Fibroblast of the aortic adventitia (primary cell): ENCODE results near the gene MND1. TPM values are rescaled to one million over a fixed set of nuclear protein-coding genes. Genes with fewer than 3 reads are reported as not detected.

ENCODE experiments used
- DNase-seq: peaks from one replicate; pipeline ENCODE4 v3.0.0-alpha.2; 2010; ENCODE audit warnings: low read depth
- H3K4me3 ChIP-seq: 2 replicates; pipeline ENCODE4 v1.5.1; 2011; ENCODE audit warnings: low read depth, mild to moderate bottlenecking, control low read depth, low read length, moderate library complexity
- total RNA-seq: library from RNA; depleted of rRNA; stranded (reverse); fragments of >200 nt; gene quantifications from 2 replicates; pipeline ENCODE4 v1.2.3, GENCODE V29; 2012; ENCODE audit warnings: low replicate concordance
- TF ChIP-seq, protein P1 (sequence below): IDR thresholded peaks from 2 replicates; pipeline ENCODE4 v1.5.1; 2011; ENCODE audit warnings: mild to moderate bottlenecking, low read length, control low read depth, inconsistent platforms; ENCODE audit not compliant: insufficient read depth

MND1 gene
- total RNA-seq, 1 donor = 15.5 TPM

DNA sequence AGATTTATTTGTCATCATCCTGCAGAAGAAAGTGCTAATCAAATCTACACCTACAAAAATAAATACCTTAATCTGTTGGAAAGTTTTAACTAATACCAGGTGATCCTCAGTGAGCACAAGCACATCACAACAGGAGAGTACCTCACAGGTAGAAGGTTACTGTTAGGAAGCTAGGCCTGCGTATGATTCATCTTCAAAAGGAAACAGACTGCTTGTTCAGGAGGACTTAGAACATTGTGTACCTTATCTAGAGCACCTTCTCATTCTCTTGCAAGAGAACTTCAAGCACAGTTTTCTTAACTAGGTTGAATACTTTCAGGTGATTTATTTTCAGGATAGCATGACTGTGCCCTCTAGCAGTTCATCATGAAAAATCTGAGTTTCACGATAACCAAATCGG, 54.2 kb downstream of the MND1 start:
- no peak for DNase-seq
- TF ChIP-seq, protein P1, sequence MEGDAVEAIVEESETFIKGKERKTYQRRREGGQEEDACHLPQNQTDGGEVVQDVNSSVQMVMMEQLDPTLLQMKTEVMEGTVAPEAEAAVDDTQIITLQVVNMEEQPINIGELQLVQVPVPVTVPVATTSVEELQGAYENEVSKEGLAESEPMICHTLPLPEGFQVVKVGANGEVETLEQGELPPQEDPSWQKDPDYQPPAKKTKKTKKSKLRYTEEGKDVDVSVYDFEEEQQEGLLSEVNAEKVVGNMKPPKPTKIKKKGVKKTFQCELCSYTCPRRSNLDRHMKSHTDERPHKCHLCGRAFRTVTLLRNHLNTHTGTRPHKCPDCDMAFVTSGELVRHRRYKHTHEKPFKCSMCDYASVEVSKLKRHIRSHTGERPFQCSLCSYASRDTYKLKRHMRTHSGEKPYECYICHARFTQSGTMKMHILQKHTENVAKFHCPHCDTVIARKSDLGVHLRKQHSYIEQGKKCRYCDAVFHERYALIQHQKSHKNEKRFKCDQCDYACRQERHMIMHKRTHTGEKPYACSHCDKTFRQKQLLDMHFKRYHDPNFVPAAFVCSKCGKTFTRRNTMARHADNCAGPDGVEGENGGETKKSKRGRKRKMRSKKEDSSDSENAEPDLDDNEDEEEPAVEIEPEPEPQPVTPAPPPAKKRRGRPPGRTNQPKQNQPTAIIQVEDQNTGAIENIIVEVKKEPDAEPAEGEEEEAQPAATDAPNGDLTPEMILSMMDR = no peak
- H3K4me3 ChIP-seq = no peak overlapping the region

DNA sequence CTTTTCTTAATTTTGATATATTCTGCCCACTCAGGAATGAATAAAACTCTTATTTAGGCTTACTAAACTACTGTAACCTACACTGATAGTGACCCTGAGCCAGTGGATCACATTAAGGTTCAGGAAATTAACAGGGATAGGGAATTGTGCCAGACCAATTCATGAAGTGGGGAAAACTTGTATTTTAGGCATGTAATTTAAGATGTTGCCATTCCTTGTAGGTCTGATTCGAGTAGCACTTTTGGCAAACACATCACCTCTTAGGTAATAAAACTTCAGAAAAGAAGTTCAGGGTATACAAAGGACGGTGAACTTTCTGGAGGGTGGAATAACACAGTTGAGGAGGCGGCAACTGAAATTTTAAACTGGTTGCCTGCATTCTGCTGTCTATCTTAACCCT, 54.9 kb downstream of the MND1 start:
- no peak for DNase-seq
- no peak overlapping the region for H3K4me3 ChIP-seq
- TF ChIP-seq, protein P1 = no peak

DNA sequence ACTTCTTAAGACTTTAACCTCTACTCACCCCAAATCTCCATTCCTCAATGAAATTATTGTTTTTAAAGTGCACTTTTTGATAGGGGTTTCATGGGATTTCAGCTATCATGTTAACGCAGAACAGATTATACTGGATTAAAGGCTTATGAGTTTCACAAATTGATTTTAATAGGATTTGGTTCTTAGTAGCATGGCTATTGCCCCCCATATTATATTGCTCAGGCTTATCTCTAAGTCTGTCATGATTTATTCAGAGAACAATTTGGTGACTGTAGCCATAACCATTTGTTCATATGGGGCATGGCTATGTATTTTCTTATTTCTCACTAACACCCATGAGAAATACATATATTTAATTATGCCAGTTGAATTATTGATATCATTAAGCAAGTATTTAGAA, 57.0 kb downstream of the MND1 start:
- no peak overlapping the region for H3K4me3 ChIP-seq
- no peak for DNase-seq
- TF ChIP-seq, protein P1 = no peak

DNA sequence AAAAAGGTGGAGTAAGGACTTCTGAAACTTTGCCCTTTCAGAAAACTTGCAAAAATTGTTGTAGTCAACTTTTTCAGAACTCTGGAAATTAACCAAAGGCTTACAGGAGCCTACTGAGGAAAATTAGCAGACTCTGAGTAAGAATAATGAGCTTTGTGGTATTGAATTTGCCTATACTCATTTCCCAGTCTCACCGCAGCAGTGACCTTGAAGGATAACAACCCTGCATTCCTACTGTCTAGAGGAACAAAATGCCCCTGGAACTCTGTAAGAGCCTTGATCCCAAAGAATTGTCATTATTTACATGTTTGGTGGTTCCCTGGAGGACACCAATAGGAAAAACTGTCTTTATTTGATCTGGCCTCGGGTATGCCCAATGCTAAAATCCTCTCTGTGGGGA, 57.9 kb downstream of the MND1 start:
- TF ChIP-seq, protein P1 = no peak
- DNase-seq = no peak
- no peak overlapping the region for H3K4me3 ChIP-seq

DNA sequence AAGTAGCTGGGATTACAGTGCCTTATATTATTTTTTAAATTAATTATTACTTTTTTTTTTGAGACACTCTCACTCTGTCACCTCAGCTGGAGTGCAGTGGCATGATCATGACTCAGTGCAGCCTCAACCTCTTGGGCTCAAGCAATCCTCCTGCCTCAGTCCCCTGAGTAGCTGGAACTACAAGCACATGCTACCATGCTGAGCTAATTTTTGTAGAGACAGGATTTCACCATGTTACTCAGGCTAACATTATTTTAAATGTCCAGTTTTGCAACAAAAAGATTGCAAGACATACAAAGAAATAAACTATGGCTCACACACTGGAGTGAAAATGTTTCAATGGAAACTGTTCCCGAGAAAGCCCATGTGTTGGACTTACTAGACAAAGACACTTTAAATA, 59.2 kb downstream of the MND1 start:
- no peak overlapping the region for H3K4me3 ChIP-seq
- DNase-seq = no peak
- TF ChIP-seq, protein P1 = no peak

DNA sequence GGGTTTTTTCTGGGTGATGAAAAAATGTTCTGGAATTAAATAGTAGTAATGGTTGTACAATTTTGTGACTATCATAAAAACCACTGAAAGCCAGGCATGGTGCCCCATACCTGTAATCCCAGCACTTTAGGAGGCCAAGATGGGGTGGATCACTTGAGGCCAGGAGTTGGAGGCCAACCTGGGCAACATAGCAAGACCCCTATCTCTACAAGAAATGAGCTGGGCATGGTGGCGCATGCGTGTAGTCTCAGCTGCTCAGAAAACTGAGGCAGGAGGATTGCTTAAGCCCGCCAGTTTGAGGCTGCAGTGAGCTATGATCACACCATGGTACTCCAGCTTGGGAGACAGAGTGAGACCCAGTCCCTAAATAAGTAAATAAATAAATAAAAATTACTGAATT, 63.4 kb downstream of the MND1 start:
- TF ChIP-seq, protein P1 = no peak
- DNase-seq = no peak
- H3K4me3 ChIP-seq = no peak overlapping the region

DNA sequence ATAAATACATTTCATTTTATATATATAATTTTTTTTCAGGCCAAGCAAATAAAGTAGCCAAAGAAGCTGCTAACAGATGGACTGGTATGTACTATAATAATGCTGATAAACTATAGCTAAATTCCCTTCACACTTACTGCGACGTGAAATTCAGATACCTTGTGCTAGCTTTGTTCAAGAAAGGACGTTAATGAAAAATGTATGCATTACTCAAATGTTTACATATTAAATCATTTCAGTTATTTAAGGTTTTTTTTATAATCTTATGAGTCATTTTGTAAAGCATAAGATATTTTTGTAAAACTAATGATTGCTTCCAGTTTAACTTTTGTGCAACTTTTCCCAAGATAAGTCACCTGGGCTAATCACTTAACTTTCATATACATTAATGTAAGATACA, 64.4 kb downstream of the MND1 start:
- TF ChIP-seq, protein P1 = no peak
- DNase-seq = no peak
- H3K4me3 ChIP-seq = no peak overlapping the region
